AG10803 (cell line): ENCODE measurements around the gene SPRED2.

ENCODE experiments used
- DNase-seq: peaks from one replicate; pipeline ENCODE4 v3.0.0; 2010; ENCODE audit warnings: low read depth
- H3K4me3 ChIP-seq: 2 replicates; pipeline ENCODE4 v1.5.1; 2011; ENCODE audit warnings: mild to moderate bottlenecking, low read length, control low read depth
- CTCF ChIP-seq: conservative IDR thresholded peaks from 2 replicates; pipeline ENCODE4 v1.5.1; 2011; ENCODE audit warnings: mild to moderate bottlenecking, low read length, control low read depth, inconsistent platforms

The SPRED2 gene

DNA sequence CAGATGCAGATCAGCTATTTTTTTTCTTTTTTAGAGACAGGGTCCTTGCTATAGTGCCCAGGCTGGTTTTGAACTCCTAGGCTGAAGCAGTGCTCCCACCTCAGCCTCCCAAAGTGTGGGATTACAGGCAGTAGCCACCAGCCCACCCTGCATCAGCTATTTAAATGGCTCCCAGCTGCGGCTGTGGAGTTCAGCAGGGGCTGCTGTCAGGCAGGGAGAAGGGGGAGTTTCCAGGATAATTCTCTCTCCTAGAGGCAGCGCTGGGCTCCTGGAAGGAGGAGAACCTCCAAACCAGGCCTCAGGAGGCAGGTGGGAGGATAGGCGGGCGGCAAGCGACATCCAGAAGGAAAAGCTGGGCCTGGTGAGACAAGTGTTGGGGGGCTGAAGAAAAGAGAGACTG lies 139.0 kb downstream of the SPRED2 start:
- no peak for DNase-seq
- H3K4me3 ChIP-seq, result no peak overlapping the region
- no peak for TF ChIP-seq CTCF

DNA sequence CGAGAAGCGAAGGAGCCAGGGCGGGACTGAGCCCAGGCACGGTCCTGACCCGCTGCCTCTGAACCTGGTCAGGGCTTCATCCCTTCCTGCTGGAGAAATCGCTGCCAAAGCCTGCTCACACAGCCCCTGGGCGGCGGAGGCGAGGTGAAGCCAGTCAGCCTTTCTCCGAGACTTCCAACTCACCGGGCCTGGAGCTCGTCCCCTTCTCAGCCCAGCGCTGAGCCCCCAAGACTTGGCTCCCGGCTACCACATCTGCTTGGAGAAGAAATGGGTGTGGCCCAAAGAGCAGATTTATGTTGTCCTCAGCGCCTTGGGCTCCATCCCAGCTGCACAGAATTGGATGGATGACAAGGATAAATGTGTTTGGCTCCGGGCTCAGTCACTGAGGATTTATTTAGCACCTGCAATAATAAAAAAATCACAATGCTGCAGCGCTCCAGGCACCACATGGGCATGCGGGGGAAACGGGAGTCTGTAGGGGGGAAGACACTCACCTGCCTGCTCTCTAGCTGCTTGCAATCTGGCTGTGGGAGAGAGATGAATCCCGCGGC lies 139.9 kb downstream of the SPRED2 start:
- no peak overlapping the region for H3K4me3 ChIP-seq
- peak; percentile 25 for DNase-seq
- TF ChIP-seq CTCF, result no peak

DNA sequence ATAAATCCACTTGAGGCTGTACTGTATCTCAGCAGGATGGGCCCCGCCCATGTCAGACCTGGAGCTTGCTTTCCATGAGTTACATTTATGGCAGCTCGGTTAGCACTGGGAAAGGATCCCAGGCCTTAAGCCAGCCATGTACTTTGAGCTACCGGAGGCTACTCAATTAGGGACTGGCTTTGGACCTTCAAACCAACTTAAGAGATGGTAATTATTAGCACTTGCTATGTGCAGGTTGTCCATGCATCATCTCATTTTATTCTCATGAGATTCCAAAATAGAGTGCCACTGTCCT lies 140.3 kb downstream of the SPRED2 start:
- no peak for DNase-seq
- no peak for TF ChIP-seq CTCF
- no peak overlapping the region for H3K4me3 ChIP-seq

- H3K4me3 ChIP-seq, result no peak overlapping the region
- TF ChIP-seq CTCF, result no peak; the same call in 1 of the 2 replicates
- DNase-seq, result peak; percentile 47
These were observed 140.9 kb downstream of the SPRED2 start for GRCh38 chr2:65291216-65292105.

GRCh38 chr2:65287364-65287763 lies 145.0 kb downstream of the SPRED2 start:
- H3K4me3 ChIP-seq, result no peak overlapping the region
- TF ChIP-seq CTCF, result no peak
- DNase-seq, result no peak

DNA sequence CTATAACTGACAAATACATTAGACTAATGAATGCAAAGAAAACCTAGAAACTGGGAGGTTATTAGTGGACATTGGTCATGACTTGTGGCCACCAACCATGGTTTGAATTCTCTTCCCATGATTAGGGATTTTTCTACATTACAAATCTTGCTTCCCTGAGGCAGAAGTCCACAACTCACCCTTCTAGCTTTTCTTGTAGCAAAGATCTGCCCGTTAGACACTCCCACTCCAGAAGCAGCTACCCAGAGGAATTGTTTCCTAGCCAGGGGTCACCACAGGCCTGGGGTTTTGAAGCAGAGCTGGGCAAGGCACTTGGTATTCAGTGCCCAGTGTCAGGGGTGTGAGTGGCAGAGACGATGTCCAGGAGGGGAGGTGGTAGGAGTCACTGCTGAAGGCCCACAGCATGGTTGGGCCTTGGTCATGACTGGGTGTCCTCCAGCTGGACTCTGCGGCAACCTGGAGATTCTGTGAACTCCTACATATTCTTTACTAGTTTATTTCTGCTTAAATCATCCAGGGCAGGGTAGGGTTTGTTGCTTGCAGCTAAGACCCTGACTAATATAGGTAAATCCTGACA lies 149.8 kb downstream of the SPRED2 start:
- H3K4me3 ChIP-seq, result no peak overlapping the region
- TF ChIP-seq CTCF, result no peak
- DNase-seq, result no peak
